ENCODE measurements around the gene EVL.

- no peak for TF ChIP-seq ZNF70 (CRISPR knock-in tag; IDR thresholded peaks at IDR 0.05)
- TF ChIP-seq TOX (CRISPR knock-in tag; IDR thresholded peaks at IDR 0.05; ENCODE audit: borderline replicate concordance) = no peak
- TF ChIP-seq ESRRG (CRISPR knock-in tag; IDR thresholded peaks at IDR 0.05) = no peak
- no peak for TF ChIP-seq ZNF8 (CRISPR knock-in tag; IDR thresholded peaks at IDR 0.05)
- TF ChIP-seq CSRNP3 (CRISPR knock-in tag; IDR thresholded peaks at IDR 0.05) = no peak
- no peak for TF ChIP-seq BACH2 (CRISPR knock-in tag; IDR thresholded peaks at IDR 0.05; ENCODE audit: borderline replicate concordance)
- no peak for TF ChIP-seq SNAI2 (CRISPR knock-in tag; IDR thresholded peaks at IDR 0.05)
- TF ChIP-seq ZC3H10 (CRISPR knock-in tag; IDR thresholded peaks at IDR 0.05) = no peak
Measured at GRCh38 chr14:100071545-100071944, 6.3 kb downstream of the EVL start.

Data from SK-N-SH treated with all-trans-retinoic acid at 6 μM for 48 hours (cell line).